HCT116 (cell line): Measurements from ENCODE around the gene ERMP1.

Experiments
- CBX3 ChIP-seq: IDR thresholded peaks from 2 replicates; pipeline ENCODE4 v1.6.1; 2012; ENCODE audit warnings: low read depth
- CEBPB ChIP-seq: IDR thresholded peaks from 2 replicates; pipeline ENCODE4 v1.6.1; 2012; ENCODE audit warnings: low read depth
- EZH2 ChIP-seq: fragments of 200-600 bp; sonication (generic); IDR thresholded peaks from 2 replicates; pipeline ENCODE4 v1.6.1; 2017; ENCODE audit warnings: antibody characterized with exemption, mixed run types
- JUND ChIP-seq: IDR thresholded peaks from 2 replicates; pipeline ENCODE4 v1.6.1; 2012
- POLR2A ChIP-seq: IDR thresholded peaks from 2 replicates; pipeline ENCODE4 v1.7.0; 2011; ENCODE audit warnings: borderline replicate concordance; ENCODE audit not compliant: insufficient read depth, insufficient read length; ENCODE audit errors: extremely low read depth
- REST ChIP-seq: IDR thresholded peaks from 2 replicates; pipeline ENCODE4 v1.6.1; 2012; ENCODE audit warnings: low read depth
- SP1 ChIP-seq: IDR thresholded peaks from 2 replicates; pipeline ENCODE4 v1.6.1; 2012; ENCODE audit warnings: low read depth
- TCF7L2 ChIP-seq: IDR thresholded peaks from 2 replicates; pipeline ENCODE4 v1.7.0; 2011; ENCODE audit warnings: borderline replicate concordance, inconsistent platforms; ENCODE audit not compliant: insufficient read depth, insufficient read length; ENCODE audit errors: extremely low read depth
- YY1 ChIP-seq: IDR thresholded peaks from 2 replicates; pipeline ENCODE4 v1.6.1; 2011; ENCODE audit warnings: low read length, low read depth, moderate library complexity, mild to moderate bottlenecking; ENCODE audit not compliant: insufficient replicate concordance; ENCODE audit errors: extremely low read depth
- ZNF274 ChIP-seq: fragments of 200-500 bp; sonication (Bioruptor generic); IDR thresholded peaks from 2 replicates; pipeline ENCODE4 v1.6.1; 2014; ENCODE audit warnings: mild to moderate bottlenecking, low read depth, low read length, inconsistent platforms
- TF ChIP-seq, protein P1 (sequence below), 3 experiments: fragments of 200-600 bp in 1 of 3; sonication (generic) in 1 of 3; IDR thresholded peaks in 2 of 3; conservative IDR thresholded peaks in 1 of 3; 2 replicates each; pipeline ENCODE4 v1.5.1; 2012 to 2017; ENCODE audit warnings: low read depth in 2 of 3, low read length in 2 of 3, antibody characterized with exemption in 1 of 3, borderline replicate concordance in 1 of 3, control low read depth in 1 of 3, mild to moderate bottlenecking in 1 of 3, mixed read lengths in 1 of 3, mixed run types in 1 of 3, moderate library complexity in 1 of 3; ENCODE audit not compliant: insufficient read depth in 1 of 3
- TF ChIP-seq, protein P2 (sequence below): IDR thresholded peaks from 2 replicates; pipeline ENCODE4 v1.6.1; 2012

DNA sequence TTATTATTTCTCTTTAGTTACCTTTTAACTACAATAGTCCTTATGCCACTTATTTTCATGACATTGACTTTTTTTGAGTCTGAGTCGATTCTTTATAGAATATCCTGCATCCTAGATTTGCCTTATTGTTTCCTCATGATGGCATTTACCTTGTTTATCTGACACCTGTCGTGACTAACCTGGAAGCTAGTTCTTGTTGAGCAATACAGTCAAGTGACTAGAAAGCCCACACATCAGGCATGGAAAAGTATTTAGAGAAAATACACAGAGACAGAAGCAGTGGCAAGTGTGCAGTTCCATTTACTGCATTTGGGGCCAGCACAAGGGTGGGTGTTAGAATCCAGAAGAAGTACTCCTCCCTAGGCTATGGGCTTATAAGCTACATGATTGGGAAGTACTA is 97.8 kb downstream of the ERMP1 start:
- TF ChIP-seq CBX3 (no peak), CEBPB (no peak), EZH2 (no peak), POLR2A (no peak), JUND (no peak), TCF7L2 (no peak), REST (no peak), SP1 (no peak), ZNF274 (no peak), YY1 (no peak)
- TF ChIP-seq, protein P1, sequence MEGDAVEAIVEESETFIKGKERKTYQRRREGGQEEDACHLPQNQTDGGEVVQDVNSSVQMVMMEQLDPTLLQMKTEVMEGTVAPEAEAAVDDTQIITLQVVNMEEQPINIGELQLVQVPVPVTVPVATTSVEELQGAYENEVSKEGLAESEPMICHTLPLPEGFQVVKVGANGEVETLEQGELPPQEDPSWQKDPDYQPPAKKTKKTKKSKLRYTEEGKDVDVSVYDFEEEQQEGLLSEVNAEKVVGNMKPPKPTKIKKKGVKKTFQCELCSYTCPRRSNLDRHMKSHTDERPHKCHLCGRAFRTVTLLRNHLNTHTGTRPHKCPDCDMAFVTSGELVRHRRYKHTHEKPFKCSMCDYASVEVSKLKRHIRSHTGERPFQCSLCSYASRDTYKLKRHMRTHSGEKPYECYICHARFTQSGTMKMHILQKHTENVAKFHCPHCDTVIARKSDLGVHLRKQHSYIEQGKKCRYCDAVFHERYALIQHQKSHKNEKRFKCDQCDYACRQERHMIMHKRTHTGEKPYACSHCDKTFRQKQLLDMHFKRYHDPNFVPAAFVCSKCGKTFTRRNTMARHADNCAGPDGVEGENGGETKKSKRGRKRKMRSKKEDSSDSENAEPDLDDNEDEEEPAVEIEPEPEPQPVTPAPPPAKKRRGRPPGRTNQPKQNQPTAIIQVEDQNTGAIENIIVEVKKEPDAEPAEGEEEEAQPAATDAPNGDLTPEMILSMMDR (IDR thresholded peaks at IDR 0.05 in 2 of 3, conservative IDR thresholded peaks at IDR 0.05 in 1 of 3; ENCODE audit: borderline replicate concordance in 1 of 3, insufficient read depth in 1 of 3, low read depth in 2 of 3, low read length in 2 of 3), result no peak
- TF ChIP-seq, protein P2, sequence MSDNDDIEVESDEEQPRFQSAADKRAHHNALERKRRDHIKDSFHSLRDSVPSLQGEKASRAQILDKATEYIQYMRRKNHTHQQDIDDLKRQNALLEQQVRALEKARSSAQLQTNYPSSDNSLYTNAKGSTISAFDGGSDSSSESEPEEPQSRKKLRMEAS, result no peak
